BJ (cell line): Measurements from ENCODE around the gene CTPS1. TPM values are rescaled to one million over a fixed set of nuclear protein-coding genes. Genes with fewer than 3 reads are reported as not detected.

Experiments used
- CTCF ChIA-PET: fragments of 350-600 bp; formaldehyde crosslinking; extraction: SDS; loops from one replicate; lab custom pipeline; 2021; ENCODE audit warnings: antibody characterized with exemption, inconsistent platforms; lab: Yijun Ruan, JAX
- POLR2A ChIA-PET: fragments of 300-600 bp; sonication (Branson Sonifier 250); formaldehyde crosslinking; extraction: SDS; loops from one replicate; lab custom pipeline; 2021; ENCODE audit warnings: antibody characterized with exemption; lab: Charles Lee
- DNase-seq: peaks from one replicate; pipeline ENCODE4 v3.0.0-alpha.2; 2011; ENCODE audit warnings: low read depth
- H3K27me3 ChIP-seq: 2 replicates; pipeline ENCODE4 v1.6.0; 2011; ENCODE audit warnings: low read length; ENCODE audit not compliant: control insufficient read depth, insufficient read depth
- H3K36me3 ChIP-seq: 2 replicates; pipeline ENCODE4 v1.5.1; 2011; ENCODE audit warnings: low read length; ENCODE audit not compliant: control insufficient read depth, insufficient read depth
- H3K4me3 ChIP-seq: 2 replicates; pipeline ENCODE4 v1.5.1; 2011; ENCODE audit warnings: low read depth, mild to moderate bottlenecking, control low read depth, low read length
- polyA plus RNA-seq: library from polyadenylated mRNA; depleted of rRNA; stranded (reverse); fragments of >200 nt; gene quantifications from 2 replicates; pipeline ENCODE4 v1.2.3, GENCODE V29; 2011
- TF ChIP-seq, protein P1 (sequence below): IDR thresholded peaks from 2 replicates; pipeline ENCODE4 v1.5.1; 2011; ENCODE audit warnings: low read depth, mild to moderate bottlenecking, control low read depth, inconsistent platforms, low read length, moderate library complexity; ENCODE audit not compliant: insufficient read depth

CTPS1 gene
- polyA plus RNA-seq, 1 experiment: 45.1 TPM

GRCh38 chr1:40984531-40984930 is 5.0 kb downstream of the CTPS1 start:
- CTCF ChIA-PET: interaction anchor here (1.9 to 5.3 kb wide), 2 partner anchors 13 to 19 kb away, joined by 4 to 25 read pairs; no protein-coding TSS in a partner anchor
- H3K36me3 ChIP-seq: peaks cover 7% of the 10 kb centered on the region
- TF ChIP-seq, protein P1, sequence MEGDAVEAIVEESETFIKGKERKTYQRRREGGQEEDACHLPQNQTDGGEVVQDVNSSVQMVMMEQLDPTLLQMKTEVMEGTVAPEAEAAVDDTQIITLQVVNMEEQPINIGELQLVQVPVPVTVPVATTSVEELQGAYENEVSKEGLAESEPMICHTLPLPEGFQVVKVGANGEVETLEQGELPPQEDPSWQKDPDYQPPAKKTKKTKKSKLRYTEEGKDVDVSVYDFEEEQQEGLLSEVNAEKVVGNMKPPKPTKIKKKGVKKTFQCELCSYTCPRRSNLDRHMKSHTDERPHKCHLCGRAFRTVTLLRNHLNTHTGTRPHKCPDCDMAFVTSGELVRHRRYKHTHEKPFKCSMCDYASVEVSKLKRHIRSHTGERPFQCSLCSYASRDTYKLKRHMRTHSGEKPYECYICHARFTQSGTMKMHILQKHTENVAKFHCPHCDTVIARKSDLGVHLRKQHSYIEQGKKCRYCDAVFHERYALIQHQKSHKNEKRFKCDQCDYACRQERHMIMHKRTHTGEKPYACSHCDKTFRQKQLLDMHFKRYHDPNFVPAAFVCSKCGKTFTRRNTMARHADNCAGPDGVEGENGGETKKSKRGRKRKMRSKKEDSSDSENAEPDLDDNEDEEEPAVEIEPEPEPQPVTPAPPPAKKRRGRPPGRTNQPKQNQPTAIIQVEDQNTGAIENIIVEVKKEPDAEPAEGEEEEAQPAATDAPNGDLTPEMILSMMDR: no peak

DNA sequence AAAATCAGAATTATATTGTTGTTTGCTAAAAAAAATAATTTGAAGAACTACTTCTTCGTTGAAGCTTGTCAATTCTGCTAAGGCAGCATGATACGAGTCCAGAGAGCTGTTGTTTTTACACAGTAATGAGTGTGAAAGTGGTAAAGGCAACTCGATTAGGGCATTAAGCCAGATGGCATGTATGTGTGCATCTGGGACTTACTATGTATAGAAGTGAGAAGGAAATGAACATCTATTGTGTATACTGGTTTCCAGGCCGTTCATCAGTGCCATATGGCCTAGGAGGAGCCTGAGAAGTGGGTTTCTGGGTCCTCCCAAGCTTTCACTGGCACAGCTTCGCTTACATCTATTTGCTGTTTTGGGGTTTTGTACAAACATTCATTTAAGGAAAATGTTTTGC is 5.7 kb downstream of the CTPS1 start:
- no peaks in the 10 kb centered on the region for H3K27me3 ChIP-seq
- ChIA-PET CTCF (interaction anchor here (1.9 to 5.3 kb wide), 2 partner anchors 12 to 18 kb away, joined by 4 to 25 read pairs; no protein-coding TSS in a partner anchor), POLR2A (interaction anchor here (0.6 kb wide), 1 partner anchor 545 kb away, joined by 4 read pairs; no protein-coding TSS in a partner anchor)
- peaks cover 7% of the 10 kb centered on the region for H3K36me3 ChIP-seq
- DNase-seq: no peak
- H3K4me3 ChIP-seq: no peak overlapping the region
- TF ChIP-seq, protein P1: no peak

More at GRCh38 chr1:40984531-40984930, 5.0 kb downstream of the CTPS1 start:
- Histone ChIP-seq H3K4me3 (no peak overlapping the region), H3K27me3 (no peaks in the 10 kb centered on the region)
- POLR2A ChIA-PET: interaction anchor here (0.6 kb wide), 1 partner anchor 545 kb away, joined by 4 read pairs; no protein-coding TSS in a partner anchor
- no peak for DNase-seq

DNA sequence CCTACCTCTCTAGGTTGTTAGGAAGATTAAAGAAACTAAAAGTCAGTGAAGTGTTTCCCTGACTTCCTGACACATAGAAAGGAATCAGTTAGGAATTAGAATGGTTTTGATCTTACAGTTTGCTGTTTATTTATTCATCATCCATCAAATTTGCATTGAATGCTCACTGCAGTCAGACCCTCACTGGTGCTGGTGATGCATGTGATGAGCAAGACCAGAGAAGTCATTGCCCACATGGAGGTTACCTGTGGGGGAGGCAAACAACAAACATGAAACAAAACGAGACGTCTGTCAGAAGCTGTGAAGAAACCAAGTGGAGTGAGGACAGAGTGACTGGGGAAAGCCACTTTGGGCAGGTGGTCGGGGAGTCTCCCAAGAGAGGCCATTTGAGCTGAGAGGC is 6.4 kb downstream of the CTPS1 start:
- H3K36me3 ChIP-seq: peaks cover 7% of the 10 kb centered on the region
- POLR2A ChIA-PET: no interaction called here
- no peak for DNase-seq
- H3K27me3 ChIP-seq: no peaks in the 10 kb centered on the region
- CTCF ChIA-PET: interaction anchor here (1.9 to 5.3 kb wide), 3 partner anchors 9 to 18 kb away, joined by 4 to 25 read pairs (median 6); no protein-coding TSS in a partner anchor
- TF ChIP-seq, protein P1: no peak
- no peak overlapping the region for H3K4me3 ChIP-seq

- peaks cover 7% of the 10 kb centered on the region for H3K36me3 ChIP-seq
- ChIA-PET CTCF (interaction anchor here (0.8 to 5.3 kb wide), 4 partner anchors 9 to 137 kb away, joined by 4 to 25 read pairs (median 5); no protein-coding TSS in a partner anchor), POLR2A (interaction anchor here (0.6 kb wide), 1 partner anchor 189 kb away, joined by 3 read pairs; no protein-coding TSS in a partner anchor)
- DNase-seq: no peak
- no peaks in the 10 kb centered on the region for H3K27me3 ChIP-seq
- H3K4me3 ChIP-seq: no peak overlapping the region
- TF ChIP-seq, protein P1: no peak
Observed at GRCh38 chr1:40986328-40986783, 6.9 kb downstream of the CTPS1 start.

- Histone ChIP-seq H3K27me3 (no peaks in the 10 kb centered on the region), H3K4me3 (no peak overlapping the region), H3K36me3 (peaks cover 8% of the 10 kb centered on the region)
- TF ChIP-seq, protein P1: no peak
- CTCF ChIA-PET: interaction anchor here (0.8 to 5.3 kb wide), 3 partner anchors 10 to 138 kb away, joined by 4 to 25 read pairs (median 6); no protein-coding TSS in a partner anchor
- no peak for DNase-seq
- POLR2A ChIA-PET: interaction anchor here (0.6 kb wide), 1 partner anchor 189 kb away, joined by 3 read pairs; no protein-coding TSS in a partner anchor
Observed at GRCh38 chr1:40986956-40987355, 7.5 kb downstream of the CTPS1 start.
